Superior temporal gyrus (tissue), 1 donor: ENCODE results near the gene AQP1.

Source experiments
- DNase-seq: peaks from one replicate; pipeline ENCODE4 v3.0.0-alpha.2; 2016; ENCODE audit errors: extremely low spot score

AQP1 gene

GRCh38 chr7:30974605-30975255, 63.1 kb downstream of the AQP1 start:
- no peak for DNase-seq
